Astrocyte (in vitro differentiated cells and primary cell): ENCODE measurements around the gene ADCY2. TPM values are rescaled to one million over a fixed set of nuclear protein-coding genes. Genes with fewer than 3 reads are reported as not detected.
A peak's percentile ranks its signal among the peaks of the same experiment; 100 is the strongest.

Source experiments
- DNase-seq: peaks from one replicate; pipeline ENCODE4 v3.0.0-alpha.2; 2010; ENCODE audit warnings: low read depth
- FAIRE-seq: peaks from 2 replicates; lab custom pipeline; 2011; peaks lifted over from hg19 to GRCh38; lab: Jason Lieb, UNC
- H2AFZ ChIP-seq: 2 replicates; pipeline ENCODE4 v1.6.0; 2012; ENCODE audit warnings: low read depth, low read length, inconsistent platforms
- H3K27ac ChIP-seq: 2 replicates; pipeline ENCODE4 v1.5.1; 2011; ENCODE audit warnings: low read depth, low read length, inconsistent platforms
- H3K27me3 ChIP-seq: 2 replicates; pipeline ENCODE4 v1.6.0; 2011; ENCODE audit warnings: low read length, inconsistent platforms; ENCODE audit not compliant: insufficient read depth
- H3K36me3 ChIP-seq: 2 replicates; pipeline ENCODE4 v1.5.1; 2011; ENCODE audit warnings: low read length, inconsistent platforms; ENCODE audit not compliant: insufficient read depth
- H3K4me1 ChIP-seq: 2 replicates; pipeline ENCODE4 v1.5.1; 2011; ENCODE audit warnings: low read length, inconsistent platforms; ENCODE audit not compliant: insufficient read depth
- H3K4me2 ChIP-seq: 2 replicates; pipeline ENCODE4 v1.6.0; 2012; ENCODE audit warnings: low read length, inconsistent platforms
- H3K4me3 ChIP-seq: 2 replicates; pipeline ENCODE4 v1.5.1; 2011; ENCODE audit warnings: low read depth, mild to moderate bottlenecking, low read length, inconsistent platforms; ENCODE audit not compliant: insufficient read depth
- H3K79me2 ChIP-seq: 2 replicates; pipeline ENCODE4 v1.6.0; 2012; ENCODE audit warnings: mild to moderate bottlenecking, low read length, inconsistent platforms; ENCODE audit not compliant: insufficient read depth
- H3K9ac ChIP-seq: 2 replicates; pipeline ENCODE4 v1.6.0; 2012; ENCODE audit warnings: mild to moderate bottlenecking, low read length, inconsistent platforms
- H3K9me3 ChIP-seq: 2 replicates; pipeline ENCODE4 v1.5.1; 2012; ENCODE audit warnings: low read depth, mild to moderate bottlenecking, low read length, inconsistent platforms; ENCODE audit not compliant: insufficient read depth
- H4K20me1 ChIP-seq: 2 replicates; pipeline ENCODE4 v1.6.0; 2012; ENCODE audit warnings: low read length, inconsistent platforms; ENCODE audit not compliant: insufficient read depth
- H3K27ac Mint-ChIP-seq: one replicate; pipeline ENCODE4 v1.8.0; 2021; ENCODE audit warnings: mild to moderate bottlenecking, mixed read lengths; ENCODE audit not compliant: unreplicated experiment
- H3K27me3 Mint-ChIP-seq: one replicate; pipeline ENCODE4 v1.8.0; 2021; ENCODE audit warnings: low read depth, mixed read lengths; ENCODE audit not compliant: unreplicated experiment
- H3K36me3 Mint-ChIP-seq: one replicate; pipeline ENCODE4 v1.8.0; 2021; ENCODE audit warnings: low read depth, mixed read lengths; ENCODE audit not compliant: unreplicated experiment
- H3K4me1 Mint-ChIP-seq: one replicate; pipeline ENCODE4 v1.8.0; 2021; ENCODE audit warnings: low read depth, mixed read lengths; ENCODE audit not compliant: unreplicated experiment
- H3K4me3 Mint-ChIP-seq: one replicate; pipeline ENCODE4 v1.8.0; 2021; ENCODE audit warnings: mild to moderate bottlenecking, moderate library complexity, mixed read lengths; ENCODE audit not compliant: unreplicated experiment
- H3K9me3 Mint-ChIP-seq: one replicate; pipeline ENCODE4 v1.8.0; 2021; ENCODE audit warnings: mild to moderate bottlenecking, mixed read lengths; ENCODE audit not compliant: unreplicated experiment
- EZH2 ChIP-seq: IDR thresholded peaks from 2 replicates; pipeline ENCODE4 v1.6.1; 2012; ENCODE audit warnings: mild to moderate bottlenecking, low read length, inconsistent platforms; ENCODE audit not compliant: insufficient read depth
- total RNA-seq: library from RNA; stranded (reverse); gene quantifications from 2 replicates; pipeline ENCODE4 v1.2.1, GENCODE V29; 2021
- TF ChIP-seq, protein P1 (sequence below): IDR thresholded peaks from 2 replicates; pipeline ENCODE4 v1.5.1; 2011; ENCODE audit warnings: low read depth, mild to moderate bottlenecking, inconsistent platforms, low read length, moderate library complexity; ENCODE audit not compliant: insufficient read depth

ADCY2 gene
- total RNA-seq, 1 donor from 2014 or later: 5.7 TPM

DNA sequence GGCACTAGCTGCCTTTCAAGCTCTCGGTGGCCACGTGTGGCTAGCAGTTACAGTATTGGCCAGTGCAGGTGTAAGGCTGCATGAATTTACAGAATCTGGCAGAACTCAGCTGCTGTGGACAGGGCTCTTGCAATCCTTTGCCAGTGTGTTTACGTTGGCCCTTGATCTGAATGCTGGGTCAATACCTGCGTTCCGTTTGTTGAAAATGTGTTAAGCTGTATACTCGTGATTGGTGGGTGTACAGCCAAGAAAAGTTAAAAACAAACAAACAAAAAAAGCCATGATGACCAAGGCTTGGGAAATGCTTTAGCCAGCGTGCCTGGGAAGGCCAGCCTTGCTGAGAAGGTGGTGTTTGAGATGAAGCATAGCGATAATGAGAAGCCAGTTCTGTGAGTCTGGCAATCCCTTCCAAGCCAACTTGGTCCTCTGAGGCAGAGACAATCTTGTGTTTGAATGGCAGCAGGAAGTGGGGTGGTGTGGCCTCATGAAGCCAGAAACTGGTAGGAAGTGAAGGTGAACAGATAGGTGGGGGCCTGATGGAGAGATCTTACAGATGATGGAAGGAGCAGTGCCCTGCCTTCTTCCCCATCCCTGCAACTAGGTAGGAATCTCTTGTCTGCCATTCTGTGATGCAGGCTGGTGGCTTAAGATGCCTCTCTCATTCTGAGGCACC, 455.8 kb downstream of the ADCY2 start:
- Mint-ChIP-seq H3K27me3 (peaks cover 18% of the 10 kb centered on the region), H3K27ac (peak overlapping the region; percentile 23), H3K4me3 (no peak overlapping the region), H3K9me3 (peaks cover 2% of the 10 kb centered on the region), H3K36me3 (no peaks in the 10 kb centered on the region), H3K4me1 (peaks cover 3% of the 10 kb centered on the region)
- H3K4me3 ChIP-seq: no peak overlapping the region
- H2AFZ ChIP-seq: peak overlapping the region; percentile 94
- H3K9me3 ChIP-seq: no peaks in the 10 kb centered on the region
- TF ChIP-seq, protein P1, sequence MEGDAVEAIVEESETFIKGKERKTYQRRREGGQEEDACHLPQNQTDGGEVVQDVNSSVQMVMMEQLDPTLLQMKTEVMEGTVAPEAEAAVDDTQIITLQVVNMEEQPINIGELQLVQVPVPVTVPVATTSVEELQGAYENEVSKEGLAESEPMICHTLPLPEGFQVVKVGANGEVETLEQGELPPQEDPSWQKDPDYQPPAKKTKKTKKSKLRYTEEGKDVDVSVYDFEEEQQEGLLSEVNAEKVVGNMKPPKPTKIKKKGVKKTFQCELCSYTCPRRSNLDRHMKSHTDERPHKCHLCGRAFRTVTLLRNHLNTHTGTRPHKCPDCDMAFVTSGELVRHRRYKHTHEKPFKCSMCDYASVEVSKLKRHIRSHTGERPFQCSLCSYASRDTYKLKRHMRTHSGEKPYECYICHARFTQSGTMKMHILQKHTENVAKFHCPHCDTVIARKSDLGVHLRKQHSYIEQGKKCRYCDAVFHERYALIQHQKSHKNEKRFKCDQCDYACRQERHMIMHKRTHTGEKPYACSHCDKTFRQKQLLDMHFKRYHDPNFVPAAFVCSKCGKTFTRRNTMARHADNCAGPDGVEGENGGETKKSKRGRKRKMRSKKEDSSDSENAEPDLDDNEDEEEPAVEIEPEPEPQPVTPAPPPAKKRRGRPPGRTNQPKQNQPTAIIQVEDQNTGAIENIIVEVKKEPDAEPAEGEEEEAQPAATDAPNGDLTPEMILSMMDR: no peak
- no peak for TF ChIP-seq EZH2
- no peak overlapping the region for H3K27ac ChIP-seq
- no peak overlapping the region for H3K4me2 ChIP-seq
- no peak overlapping the region for H3K9ac ChIP-seq
- DNase-seq (no peak), FAIRE-seq (no peak)
- H4K20me1 ChIP-seq: no peaks in the 10 kb centered on the region
- H3K27me3 ChIP-seq: peaks cover 3% of the 10 kb centered on the region
- no peaks in the 10 kb centered on the region for H3K4me1 ChIP-seq
- no peaks in the 10 kb centered on the region for H3K36me3 ChIP-seq
- no peaks in the 10 kb centered on the region for H3K79me2 ChIP-seq

DNA sequence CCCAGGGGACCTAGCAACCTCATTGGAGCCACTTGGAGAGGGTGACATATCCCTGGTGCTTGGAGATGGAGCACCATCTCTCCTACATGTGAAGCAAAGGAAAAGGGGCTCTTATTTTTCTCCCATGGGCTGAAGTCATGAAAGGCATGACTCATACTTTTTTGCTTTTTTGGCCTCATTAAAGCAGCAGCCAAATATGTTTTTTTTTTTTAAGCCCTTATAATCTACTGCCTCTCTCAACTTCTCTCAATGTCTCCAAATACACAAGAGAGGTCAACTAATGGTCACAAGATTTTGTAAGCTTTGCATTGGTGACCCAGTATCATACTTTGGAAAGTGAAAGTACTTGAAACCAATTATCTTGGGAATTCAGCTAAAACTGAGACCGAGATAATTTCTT, 456.6 kb downstream of the ADCY2 start:
- H2AFZ ChIP-seq: no peak overlapping the region
- peak; percentile 19 for DNase-seq
- Mint-ChIP-seq H3K4me3 (peak overlapping the region; percentile 68), H3K36me3 (no peaks in the 10 kb centered on the region), H3K9me3 (peaks cover 2% of the 10 kb centered on the region), H3K27ac (no peak overlapping the region), H3K27me3 (peaks cover 18% of the 10 kb centered on the region), H3K4me1 (peaks cover 3% of the 10 kb centered on the region)
- no peaks in the 10 kb centered on the region for H3K36me3 ChIP-seq
- no peak overlapping the region for H3K9ac ChIP-seq
- FAIRE-seq: no peak
- H4K20me1 ChIP-seq: no peaks in the 10 kb centered on the region
- peaks cover 3% of the 10 kb centered on the region for H3K27me3 ChIP-seq
- H3K9me3 ChIP-seq: no peaks in the 10 kb centered on the region
- H3K4me3 ChIP-seq: no peak overlapping the region
- no peaks in the 10 kb centered on the region for H3K79me2 ChIP-seq
- TF ChIP-seq, protein P1: no peak
- no peak for TF ChIP-seq EZH2
- no peaks in the 10 kb centered on the region for H3K4me1 ChIP-seq
- H3K27ac ChIP-seq: no peak overlapping the region
- no peak overlapping the region for H3K4me2 ChIP-seq

DNA sequence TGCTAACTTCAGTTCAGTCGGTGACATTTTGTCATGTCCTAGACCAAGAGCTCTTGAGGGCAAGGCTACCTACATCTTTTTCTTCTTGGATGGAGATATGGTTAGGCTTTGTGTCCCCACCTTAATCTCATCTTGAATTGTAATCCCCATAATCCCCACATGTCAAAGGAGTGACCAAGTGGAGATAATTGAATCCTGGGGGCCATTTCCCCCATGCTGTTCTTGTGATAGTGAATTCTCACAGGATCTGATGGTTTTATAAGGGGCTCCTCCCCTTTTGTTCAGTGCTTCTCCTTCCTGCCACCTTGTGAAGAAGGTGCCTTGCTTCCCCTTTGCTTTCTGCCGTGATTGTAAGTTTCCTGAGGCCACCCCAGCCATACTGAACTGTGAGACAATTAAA, 457.1 kb downstream of the ADCY2 start:
- Histone ChIP-seq H3K4me1 (no peaks in the 10 kb centered on the region), H3K4me2 (no peak overlapping the region), H3K27me3 (peaks cover 3% of the 10 kb centered on the region), H3K9me3 (no peaks in the 10 kb centered on the region), H3K79me2 (no peaks in the 10 kb centered on the region), H3K4me3 (no peak overlapping the region), H3K27ac (no peak overlapping the region), H3K36me3 (no peaks in the 10 kb centered on the region), H2AFZ (no peak overlapping the region), H4K20me1 (no peaks in the 10 kb centered on the region), H3K9ac (no peak overlapping the region)
- no peak for DNase-seq
- no peak overlapping the region for H3K27ac Mint-ChIP-seq
- no peak for TF ChIP-seq EZH2
- TF ChIP-seq, protein P1: no peak
- H3K27me3 Mint-ChIP-seq: peaks cover 16% of the 10 kb centered on the region
- H3K4me3 Mint-ChIP-seq: no peak overlapping the region
- FAIRE-seq: no peak
- H3K9me3 Mint-ChIP-seq: peaks cover 2% of the 10 kb centered on the region
- no peaks in the 10 kb centered on the region for H3K36me3 Mint-ChIP-seq
- peaks cover 5% of the 10 kb centered on the region for H3K4me1 Mint-ChIP-seq
